SIG-M5 (cell line): Measurements from ENCODE around the gene TAP2.

Experiments used
- DNase-seq: peaks from one replicate; lab custom pipeline; 2025; lab: John Stamatoyannopoulos, UW

TAP2 gene

DNA sequence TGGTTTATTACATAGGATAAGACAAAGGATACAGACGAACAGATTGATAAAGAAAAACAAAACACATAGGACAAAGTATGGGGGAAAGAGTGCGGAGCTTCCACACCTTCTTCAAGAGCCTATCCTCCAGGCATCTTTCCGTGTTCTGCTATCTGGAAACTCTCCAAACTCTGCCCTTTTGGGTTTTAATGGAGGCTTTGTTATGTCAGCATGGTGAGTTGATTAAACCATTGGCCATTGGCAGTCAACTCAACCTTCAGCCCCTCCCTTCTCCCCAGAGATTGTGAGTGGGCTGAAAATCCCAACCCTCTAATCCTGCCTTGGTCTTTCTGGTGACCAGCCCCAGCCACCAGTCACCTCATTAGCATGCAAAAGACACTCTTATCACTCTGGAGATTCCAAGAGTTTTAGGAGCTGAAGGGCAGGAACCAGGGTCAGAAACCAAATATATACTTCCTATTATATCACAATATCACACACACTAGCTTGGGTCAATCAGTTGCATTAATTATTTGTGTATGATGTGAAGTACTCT is 45.6 kb downstream of the TAP2 start:
- no peak for DNase-seq

DNA sequence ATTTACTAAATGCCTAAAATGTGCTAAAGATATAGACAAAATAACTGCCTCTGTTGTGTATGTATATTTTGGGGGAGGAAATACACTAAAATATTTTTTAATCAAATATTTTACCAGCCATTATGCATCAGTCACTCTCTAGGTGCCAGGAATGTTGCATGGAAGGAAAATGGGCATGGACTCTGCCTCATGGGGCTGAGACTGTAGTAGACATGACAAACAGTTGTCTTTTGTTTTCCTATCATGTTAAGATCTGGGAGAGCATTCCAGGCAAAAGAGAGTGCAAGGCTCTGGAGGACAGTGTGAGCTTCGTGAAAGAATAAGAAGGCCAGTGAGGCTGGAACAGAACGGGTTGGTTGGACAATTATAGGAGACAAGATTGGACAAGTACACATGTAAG is 48.2 kb downstream of the TAP2 start:
- no peak for DNase-seq
